Kidney (tissue), 14 donors: ENCODE measurements around the gene NKX3-2. TPM values are rescaled to one million over a fixed set of nuclear protein-coding genes. Genes with fewer than 3 reads are reported as not detected.

Experiments used
- DNase-seq, 5 donors: peaks; one replicate each; pipeline ENCODE4 v3.0.0-alpha.2; 2013 to 2020
- FAIRE-seq: peaks from 2 replicates; lab custom pipeline; 2012; peaks lifted over from hg19 to GRCh38; lab: Jason Lieb, UNC
- H3K27ac ChIP-seq, 2 donors: one replicate each; pipeline ENCODE4 v1.7.0; 2013; ENCODE audit warnings: low read depth in 2 of 2, low read length in 2 of 2, inconsistent platforms in 1 of 2
- H3K27me3 ChIP-seq: one replicate; pipeline ENCODE4 v1.7.1; 2013; ENCODE audit warnings: low read length, inconsistent platforms; ENCODE audit not compliant: control insufficient read depth, insufficient read depth
- H3K36me3 ChIP-seq, 3 donors: one replicate each; pipeline versions ENCODE4 v1.7.0 to v1.7.1; 2013; ENCODE audit warnings: low read length in 3 of 3, control low read depth in 1 of 3, inconsistent platforms in 1 of 3; ENCODE audit not compliant: insufficient read depth in 3 of 3, control insufficient read depth in 2 of 3
- H3K4me1 ChIP-seq, 3 donors: one replicate each; pipeline versions ENCODE4 v1.7.0 to v1.7.1; 2013; ENCODE audit warnings: low read length in 3 of 3, inconsistent platforms in 1 of 3, low read depth in 1 of 3; ENCODE audit not compliant: control insufficient read depth in 2 of 3, insufficient read depth in 2 of 3
- H3K4me3 ChIP-seq, 3 donors: one replicate each; pipeline versions ENCODE4 v1.7.0 to v1.8.1; 2013; ENCODE audit warnings: low read length in 3 of 3, control low read depth in 1 of 3, inconsistent platforms in 1 of 3
- H3K9ac ChIP-seq, 3 donors: one replicate each; pipeline versions ENCODE4 v1.7.0 to v1.7.1; 2013; ENCODE audit warnings: low read length in 3 of 3, control low read depth in 1 of 3, inconsistent platforms in 1 of 3
- H3K9me3 ChIP-seq, 3 donors: one replicate each; pipeline versions ENCODE4 v1.7.0 to v1.7.1; 2013; ENCODE audit warnings: low read length in 3 of 3, control low read depth in 1 of 3, inconsistent platforms in 1 of 3; ENCODE audit not compliant: control insufficient read depth in 2 of 3, insufficient read depth in 1 of 3
- CTCF ChIP-seq: IDR thresholded peaks from 3 replicates; pipeline ENCODE4 v1.5.1; 2012; ENCODE audit warnings: mild to moderate bottlenecking, moderate library complexity, borderline replicate concordance; ENCODE audit not compliant: insufficient read depth; ENCODE audit errors: extremely low read depth
- intact Hi-C: fragments of 100-400 bp; cut with DNase I; formaldehyde crosslinking; loops from one replicate; pipeline ENCODE4 v1.11.1; 2022
- polyA plus RNA-seq: library from polyadenylated mRNA; stranded (reverse); fragments of 350-450 nt; fragmentation: Illumina TruSeq; extraction: RNeasy Lipid Tissue Mini Kit (QIAGEN cat#74804); gene quantifications from one replicate; pipeline ENCODE4 v1.2.3, GENCODE V29; 2014; ENCODE audit warnings: low read depth, low replicate concordance; ENCODE audit not compliant: insufficient read depth
- total RNA-seq: library from RNA; stranded (reverse); fragmentation: NEBNext Ultra II Directional; extraction: Animal tissue kit (Norgen Biotek cat#: 25700); gene quantifications from one replicate; pipeline ENCODE4 v1.2.1, GENCODE V29; 2021
- donor health status: control.
- donor health status: control.
- donor health status: control.
- donor health status: control.
- donor health status: control.
- donor health status: DM: yes; HTN: yes; CAD: no.
- donor health status: Normal renal cell carcinoma (clear cell type).

The NKX3-2 gene
- total and polyA plus RNA-seq, 2 donors from 2014 or later, result 0.17 TPM; not detected in 1

GRCh38 chr4:13541720-13542576 lies 2.4 kb downstream of the NKX3-2 start:
- no peak overlapping the region for H3K4me3 ChIP-seq
- no peaks in the 10 kb centered on the region for H3K36me3 ChIP-seq
- TF ChIP-seq CTCF, result no peak
- intact Hi-C loops, result loop anchor here (10.0 kb wide), 1 partner anchor 687 kb away; no protein-coding TSS in a partner anchor
- H3K9ac ChIP-seq, result no peak overlapping the region
- H3K27ac ChIP-seq, result no peak overlapping the region
- peaks cover 2 to 16% (median 6%) of the 10 kb centered on the region in 3 donors for H3K4me1 ChIP-seq
- peaks cover 81% of the 10 kb centered on the region for H3K27me3 ChIP-seq
- no peak for FAIRE-seq
- DNase-seq, result peak; percentile 49 to 76 (median 64)
- no peaks in the 10 kb centered on the region for H3K9me3 ChIP-seq

DNA sequence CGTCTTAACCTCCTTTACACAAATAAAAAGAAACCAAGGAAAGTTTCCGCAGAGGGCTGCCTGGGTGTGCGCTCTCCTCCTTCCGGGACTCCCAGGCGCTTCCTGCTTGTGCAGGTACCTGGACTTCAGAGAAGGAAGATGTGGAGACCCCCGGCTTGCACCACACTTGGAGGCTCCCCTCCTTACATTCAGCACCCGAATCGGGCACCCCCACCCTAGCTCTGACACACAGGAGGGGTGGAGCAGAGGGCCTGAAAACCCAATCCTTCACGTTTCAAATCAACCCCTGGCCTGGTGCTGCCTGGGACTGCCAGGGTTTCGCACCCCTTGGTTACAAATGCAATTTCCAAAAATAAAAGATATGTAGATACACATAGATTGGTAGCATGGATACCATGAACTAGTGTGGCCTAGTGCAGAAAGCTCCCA lies 3.1 kb downstream of the NKX3-2 start:
- no peak for TF ChIP-seq CTCF
- no peak overlapping the region for H3K9ac ChIP-seq
- no peaks in the 10 kb centered on the region for H3K36me3 ChIP-seq
- intact Hi-C loops, result loop anchor here (10.0 kb wide), 1 partner anchor 686 kb away; no protein-coding TSS in a partner anchor
- no peak overlapping the region for H3K4me3 ChIP-seq
- peaks cover 81% of the 10 kb centered on the region for H3K27me3 ChIP-seq
- H3K27ac ChIP-seq, result no peak overlapping the region
- peaks cover 2 to 15% (median 6%) of the 10 kb centered on the region in 3 donors for H3K4me1 ChIP-seq
- DNase-seq (peak in 3 of 5 donors; percentile 0 to 61 (median 9)), FAIRE-seq (no peak)
- no peaks in the 10 kb centered on the region for H3K9me3 ChIP-seq

DNA sequence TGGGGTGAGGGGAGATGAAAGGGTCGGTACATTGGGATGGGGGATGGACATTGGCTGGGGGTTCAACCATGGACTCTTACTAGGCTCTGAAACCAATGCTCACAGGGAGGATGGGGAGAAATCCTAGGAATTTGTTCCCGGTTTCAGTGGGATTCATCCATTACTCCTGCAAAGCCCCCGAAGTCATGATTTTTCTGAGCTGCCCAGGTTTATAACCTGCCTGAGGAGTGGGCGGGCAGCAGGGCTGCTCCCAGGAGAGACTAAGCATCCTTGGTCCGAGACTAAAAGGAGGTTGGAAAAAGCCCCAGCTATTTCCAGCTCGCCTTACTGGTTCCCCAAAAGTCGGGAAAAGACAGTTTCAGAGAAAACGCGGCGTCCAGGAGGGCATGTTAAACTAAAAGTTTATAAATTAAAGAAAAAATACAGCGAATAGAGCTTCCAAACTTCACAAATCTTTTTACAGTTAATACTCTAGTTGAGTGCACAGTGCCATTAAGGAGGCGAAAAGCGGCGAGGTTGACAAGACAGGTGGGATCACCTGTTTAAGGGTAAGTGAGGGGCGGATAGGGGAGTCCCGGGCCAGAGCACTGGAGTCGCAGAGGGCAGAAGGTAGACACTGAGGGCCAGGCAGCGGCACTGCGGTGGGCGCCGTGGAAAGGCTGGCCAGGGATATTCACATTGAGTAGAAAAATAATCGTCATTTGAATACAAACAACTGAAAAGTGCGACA lies 3.7 kb downstream of the NKX3-2 start:
- intact Hi-C loops, result loop anchor here (10.0 kb wide), 1 partner anchor 686 kb away; no protein-coding TSS in a partner anchor

More for the DNA sequence above, 3.7 kb downstream of the NKX3-2 start:
- Histone ChIP-seq H3K9ac (no peak overlapping the region), H3K27ac (no peak overlapping the region), H3K27me3 (peaks cover 81% of the 10 kb centered on the region), H3K36me3 (no peaks in the 10 kb centered on the region), H3K9me3 (no peaks in the 10 kb centered on the region), H3K4me1 (peaks cover 2 to 17% (median 6%) of the 10 kb centered on the region in 3 donors), H3K4me3 (no peak overlapping the region)
- DNase-seq, result peak in 1 of 5 donors; percentile 14
- no peak for TF ChIP-seq CTCF
- no peak for FAIRE-seq
